HEK293 (cell line): ENCODE measurements around the gene TRPM8.

Experiments used
- CTCF ChIA-PET: fragments of 350-600 bp; formaldehyde crosslinking; extraction: SDS; loops from one replicate; lab custom pipeline; 2021; ENCODE audit warnings: antibody characterized with exemption; lab: Yijun Ruan, JAX
- POLR2A ChIA-PET: fragments of 300-600 bp; formaldehyde crosslinking; extraction: SDS; loops from one replicate; lab custom pipeline; 2020; ENCODE audit warnings: antibody characterized with exemption, inconsistent platforms; lab: Yijun Ruan, JAX
- H3K27ac ChIP-seq: fragments of 200-500 bp; sonication (Bioruptor generic); 2 replicates; pipeline ENCODE4 v1.5.1; 2014; ENCODE audit warnings: low read depth, low read length, control low read depth, inconsistent platforms; ENCODE audit errors: extremely low read depth
- H3K36me3 ChIP-seq, 2 experiments: fragments of 200-500 bp in 1 of 2; sonication (Bioruptor generic) in 1 of 2; 1 replicate in 1 of 2; 2 replicates in 1 of 2; pipeline ENCODE4 v1.5.1; 2014 to 2017; ENCODE audit warnings: inconsistent platforms in 2 of 2, low read length in 2 of 2; ENCODE audit not compliant: control insufficient read depth in 2 of 2, insufficient read depth in 1 of 2
- H3K4me1 ChIP-seq: fragments of 200-500 bp; sonication (Bioruptor generic); 2 replicates; pipeline ENCODE4 v1.5.1; 2014; ENCODE audit warnings: mild to moderate bottlenecking, low read length, inconsistent platforms; ENCODE audit not compliant: control insufficient read depth, insufficient read depth
- H3K4me3 ChIP-seq: 2 replicates; pipeline ENCODE4 v1.5.1; 2011; ENCODE audit warnings: low read depth, mild to moderate bottlenecking, control low read depth, low read length, moderate library complexity
- H3K9me3 ChIP-seq: fragments of 200-500 bp; sonication (Bioruptor generic); 2 replicates; pipeline ENCODE4 v1.5.1; 2014; ENCODE audit warnings: low read depth, low read length, inconsistent platforms; ENCODE audit not compliant: control insufficient read depth, insufficient read depth
- BCL11B ChIP-seq: fragments of 450-650 bp; formaldehyde crosslinking; IDR thresholded peaks from 2 replicates; pipeline ENCODE4 v1.5.1; 2016; ENCODE audit warnings: low read depth, missing biosample characterization, missing genetic modification characterization
- KLF10 ChIP-seq: fragments of 450-650 bp; IDR thresholded peaks from 2 replicates; pipeline ENCODE4 v1.5.1; 2018; ENCODE audit warnings: missing biosample characterization, mild to moderate bottlenecking, missing genetic modification characterization
- KLF7 ChIP-seq: fragments of 450-650 bp; formaldehyde crosslinking; IDR thresholded peaks from 2 replicates; pipeline ENCODE4 v1.5.1; 2016; ENCODE audit warnings: missing biosample characterization, missing genetic modification characterization, borderline replicate concordance
- KLF9 ChIP-seq: fragments of 450-650 bp; formaldehyde crosslinking; IDR thresholded peaks from 2 replicates; pipeline ENCODE4 v1.5.1; 2016; ENCODE audit warnings: missing biosample characterization, missing genetic modification characterization, low read depth
- PBX3 ChIP-seq: sonication (generic); formaldehyde crosslinking; IDR thresholded peaks from 2 replicates; pipeline ENCODE4 v1.8.1; 2022; ENCODE audit warnings: mild to moderate bottlenecking, moderate library complexity, missing genetic modification reagents
- SETDB1 ChIP-seq: IDR thresholded peaks from one replicate; pipeline ENCODE4 v1.6.1; 2017; ENCODE audit warnings: mild to moderate bottlenecking, low read length, moderate library complexity, mixed read lengths; ENCODE audit not compliant: insufficient read length
- ZBTB1 ChIP-seq: fragments of 450-650 bp; formaldehyde crosslinking; IDR thresholded peaks from 2 replicates; pipeline ENCODE4 v1.5.1; 2016; ENCODE audit warnings: missing biosample characterization, missing genetic modification characterization
- ZFP3 ChIP-seq: fragments of 450-650 bp; formaldehyde crosslinking; IDR thresholded peaks from 2 replicates; pipeline ENCODE4 v1.5.1; 2016; ENCODE audit warnings: low read depth, missing biosample characterization, missing genetic modification characterization
- ZNF37A ChIP-seq: fragments of 450-650 bp; IDR thresholded peaks from 2 replicates; pipeline ENCODE4 v1.5.1; 2018; ENCODE audit warnings: missing biosample characterization, missing genetic modification characterization
- ZNF391 ChIP-seq: fragments of 450-650 bp; formaldehyde crosslinking; IDR thresholded peaks from 2 replicates; pipeline ENCODE4 v1.5.1; 2016; ENCODE audit warnings: low read depth, missing biosample characterization, missing genetic modification characterization, borderline replicate concordance
- ZNF488 ChIP-seq: fragments of 450-650 bp; formaldehyde crosslinking; IDR thresholded peaks from 2 replicates; pipeline ENCODE4 v1.5.1; 2016; ENCODE audit warnings: missing biosample characterization, missing genetic modification characterization
- ZNF518A ChIP-seq: fragments of 450-650 bp; formaldehyde crosslinking; conservative IDR thresholded peaks from 2 replicates; pipeline ENCODE4 v1.5.1; 2016; ENCODE audit warnings: low read depth, missing biosample characterization, missing genetic modification characterization
- ZNF555 ChIP-seq: fragments of 450-650 bp; formaldehyde crosslinking; conservative IDR thresholded peaks from 2 replicates; pipeline ENCODE4 v1.5.1; 2017; ENCODE audit warnings: missing biosample characterization, mild to moderate bottlenecking, missing genetic modification characterization, inconsistent platforms
- ZNF623 ChIP-seq: fragments of 450-650 bp; formaldehyde crosslinking; IDR thresholded peaks from 2 replicates; pipeline ENCODE4 v1.5.1; 2016; ENCODE audit warnings: missing biosample characterization, missing genetic modification characterization
- ZNF670 ChIP-seq: fragments of 450-650 bp; formaldehyde crosslinking; IDR thresholded peaks from 2 replicates; pipeline ENCODE4 v1.5.1; 2016; ENCODE audit warnings: missing biosample characterization, missing genetic modification characterization, low read depth
- ZSCAN4 ChIP-seq: fragments of 450-650 bp; formaldehyde crosslinking; IDR thresholded peaks from 2 replicates; pipeline ENCODE4 v1.5.1; 2017; ENCODE audit warnings: missing biosample characterization, missing genetic modification characterization

TRPM8 gene

GRCh38 chr2:233983445-233983844, 66.3 kb downstream of the TRPM8 start:
- Histone ChIP-seq H3K27ac (no peak overlapping the region), H3K4me3 (no peak overlapping the region)

More at GRCh38 chr2:233983445-233983844, 66.3 kb downstream of the TRPM8 start:
- Histone ChIP-seq H3K4me1 (no peaks in the 10 kb centered on the region), H3K9me3 (no peaks in the 10 kb centered on the region), H3K36me3 (no peaks in the 10 kb centered on the region)
- ChIA-PET CTCF (no interaction called here), POLR2A (no interaction called here)
- TF ChIP-seq ZNF391 (tag by site-specific recombination): no peak
- TF ChIP-seq ZNF623 (tag by site-specific recombination): no peak
- no peak for TF ChIP-seq SETDB1
- TF ChIP-seq ZNF555 (tag by site-specific recombination): no peak
- no peak for TF ChIP-seq ZBTB1 (tag by site-specific recombination)
- no peak for TF ChIP-seq PBX3 (CRISPR knock-in tag)
- TF ChIP-seq ZNF670 (tag by site-specific recombination): no peak
- no peak for TF ChIP-seq KLF9 (tag by site-specific recombination)
- TF ChIP-seq ZSCAN4: no peak
- TF ChIP-seq ZNF37A (tag by site-specific recombination): no peak
- TF ChIP-seq KLF7: no peak
- TF ChIP-seq ZNF518A (tag by site-specific recombination): no peak
- TF ChIP-seq ZNF488 (tag by site-specific recombination): no peak
- TF ChIP-seq BCL11B: no peak
- no peak for TF ChIP-seq ZFP3 (tag by site-specific recombination)
- no peak for TF ChIP-seq KLF10
